ENCODE results near the gene IFIT2.

GRCh38 chr10:89297356-89297755 is 4.5 kb upstream of the IFIT2 start:
- TF ChIP-seq EZH2 (IDR thresholded peaks at IDR 0.05; ENCODE audit: insufficient read depth, poor library complexity, severe bottlenecking), result no peak
- no peak for TF ChIP-seq EZH2phosphoT487 (IDR thresholded peaks at IDR 0.05; ENCODE audit: insufficient read depth, low read depth)
